Astrocyte of the cerebellum (primary cell): Measurements from ENCODE around the gene BICRAL.

Experiments used
- DNase-seq: peaks from one replicate; pipeline ENCODE4 v3.0.0-alpha.2; 2011; ENCODE audit warnings: low read depth
- H3K4me3 ChIP-seq: 2 replicates; pipeline ENCODE4 v1.5.1; 2011; ENCODE audit warnings: mild to moderate bottlenecking, low read depth, low read length, moderate library complexity
- CTCF ChIP-seq: IDR thresholded peaks from 2 replicates; pipeline ENCODE4 v1.5.1; 2012; ENCODE audit warnings: low read length, low read depth, moderate library complexity, mild to moderate bottlenecking; ENCODE audit errors: missing control alignments
- in situ Hi-C: cut with HindIII; loops from 2 replicates; pipeline ENCODE4 v1.10.0; 2017; ENCODE audit warnings: low sequenced_read_pairs

Gene BICRAL

DNA sequence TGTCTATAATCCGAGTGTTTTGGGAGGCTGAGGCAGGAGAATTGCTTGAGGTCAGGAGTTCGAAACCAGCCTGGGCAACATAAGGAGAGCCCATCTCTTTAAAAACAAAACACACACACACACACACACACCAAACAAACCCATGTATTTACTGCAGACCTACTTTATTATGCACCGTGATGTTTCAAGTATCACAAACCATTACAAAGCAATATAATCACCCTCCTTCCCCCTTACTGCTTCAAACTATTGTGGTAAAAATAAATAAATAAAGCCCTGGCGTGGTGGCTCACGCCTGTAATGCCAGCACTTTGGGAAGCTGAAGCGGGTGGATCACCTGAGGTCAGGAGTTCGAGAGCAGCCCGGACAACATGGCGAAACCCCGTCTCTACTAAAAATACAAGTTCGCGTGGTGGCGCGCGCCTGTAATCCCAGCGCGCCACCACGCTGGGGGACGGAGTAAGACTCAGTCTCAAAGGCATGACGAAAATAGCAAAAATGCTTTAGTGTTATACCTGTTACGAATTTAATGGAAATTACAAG, 37.4 kb upstream of the BICRAL start:
- TF ChIP-seq CTCF, result no peak
- H3K4me3 ChIP-seq, result peak overlapping the region; percentile 98
- in situ Hi-C loops, result no loop called here
- DNase-seq, result no peak

DNA sequence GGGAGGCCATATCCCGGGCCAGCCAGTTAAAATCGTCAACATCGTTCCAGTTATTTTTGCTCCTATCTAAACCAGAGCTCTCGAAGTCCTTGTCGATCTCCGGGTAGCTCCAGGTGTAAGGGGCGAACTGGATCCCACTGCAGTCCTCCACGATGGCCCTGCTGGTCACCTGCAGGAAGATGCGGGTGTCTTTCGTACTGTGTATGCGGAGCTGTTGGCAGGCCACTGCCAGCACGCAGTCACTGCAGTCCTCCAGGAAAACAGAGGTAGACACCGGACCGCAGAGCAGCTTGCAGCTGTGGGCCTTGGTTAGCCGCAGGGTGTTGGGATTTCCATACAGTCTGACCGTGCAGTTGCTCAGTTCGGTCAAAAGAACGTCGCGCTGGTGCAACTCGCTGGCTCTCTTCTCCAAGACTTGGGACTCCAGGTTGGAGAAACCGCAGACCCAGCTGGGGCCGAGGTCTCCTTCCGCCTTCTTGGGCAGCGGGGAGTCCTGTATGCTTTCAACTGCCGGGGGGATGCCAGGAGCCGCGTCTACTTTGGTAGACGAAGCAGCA, 36.7 kb upstream of the BICRAL start:
- H3K4me3 ChIP-seq, result peak overlapping the region; percentile 98
- no peak for DNase-seq
- TF ChIP-seq CTCF, result no peak
- in situ Hi-C loops, result no loop called here

GRCh38 chr6:42745640-42746462, 36.0 kb upstream of the BICRAL start, which contains the start of gene TBCC:
TSS of gene TBCC (minus strand) at chr6:42746103. CDS start at chr6:42746073, 30 bp downstream.
- peak within 1 kb of the TSS; percentile 98 for H3K4me3 ChIP-seq
- TF ChIP-seq CTCF, result no peak
- in situ Hi-C loops, result no loop called here
- DNase-seq, result peak; percentile 97

DNA sequence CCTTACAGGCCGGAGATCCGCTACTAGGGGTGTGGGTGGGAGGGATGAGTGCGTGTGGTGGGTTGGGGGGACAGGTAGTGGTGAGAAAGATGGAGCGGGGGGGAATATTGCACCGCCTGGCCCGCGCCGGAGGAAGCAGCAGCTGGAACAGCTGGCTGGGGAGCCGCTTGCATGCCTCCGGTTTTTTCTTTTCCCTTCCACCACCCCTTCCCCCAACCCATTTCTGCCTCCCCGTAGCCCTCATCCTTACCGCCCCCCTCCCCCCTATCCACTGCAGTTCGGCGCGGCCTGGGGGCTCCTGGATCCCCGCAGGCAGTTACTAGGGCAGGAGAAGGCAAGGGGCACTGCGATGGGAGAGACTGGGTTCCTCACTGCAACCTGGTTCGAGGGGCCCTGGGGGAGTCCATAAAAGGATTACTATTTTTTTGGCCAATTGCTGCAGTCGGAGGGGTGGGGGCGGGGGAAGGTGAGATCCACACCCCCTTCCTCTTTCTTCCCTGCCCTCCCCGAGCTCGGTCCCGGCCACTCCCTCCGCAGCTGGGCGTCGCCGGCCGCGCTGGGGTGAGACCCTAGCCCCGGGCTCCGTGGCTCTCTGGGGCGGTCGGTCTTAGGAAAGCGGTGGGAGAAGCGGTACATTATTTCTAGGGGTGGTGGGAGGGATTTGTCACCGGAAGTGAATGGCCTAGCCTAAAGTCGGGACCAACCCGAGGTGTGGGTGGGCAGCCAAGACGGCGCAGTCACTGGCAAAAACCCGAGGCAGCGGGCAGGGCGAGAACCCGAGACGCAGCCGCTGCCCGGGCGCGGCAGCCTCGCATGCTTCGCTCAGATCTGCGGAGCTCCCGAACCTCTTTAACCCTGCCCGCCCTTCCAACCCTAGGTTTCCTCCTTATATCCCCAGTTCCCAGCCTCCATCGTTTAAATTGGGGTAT, 35.1 kb upstream of the BICRAL start:
- peak overlapping the region; percentile 98 for H3K4me3 ChIP-seq
- peak; percentile 68 for DNase-seq
- TF ChIP-seq CTCF, result no peak
- in situ Hi-C loops, result no loop called here

DNA sequence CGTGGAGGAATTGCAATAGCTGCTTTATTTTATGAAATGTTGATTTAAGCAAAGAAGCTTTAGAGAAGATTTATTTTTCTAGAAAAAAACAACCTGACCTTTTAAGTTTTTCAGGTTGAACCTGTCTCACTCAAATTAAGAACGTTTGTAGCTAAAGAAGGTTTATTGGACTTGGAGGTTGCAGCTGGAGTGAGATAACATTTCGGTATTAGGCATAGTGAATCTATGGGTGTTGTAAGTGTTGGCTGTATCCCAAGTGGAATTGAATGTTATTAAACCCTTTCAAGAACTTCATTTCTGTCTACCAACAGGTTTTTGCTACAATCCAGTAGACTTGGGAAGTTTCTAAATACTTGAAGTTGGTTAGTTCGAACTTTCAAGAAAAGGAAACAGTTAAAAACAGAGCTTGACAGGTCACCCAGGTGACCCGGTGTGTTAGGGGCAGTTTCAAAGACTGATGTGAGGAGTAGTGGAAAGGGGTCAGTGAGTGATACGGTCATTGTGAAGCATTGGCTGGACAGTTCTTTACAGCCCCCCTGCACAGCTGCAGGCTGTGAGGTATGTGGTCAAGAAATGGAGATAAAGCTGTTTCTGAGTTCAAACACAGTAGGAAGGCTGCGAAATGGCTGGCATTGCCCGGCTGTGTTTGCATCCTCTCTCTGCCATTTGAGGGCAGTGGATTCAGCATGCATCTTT, 33.5 kb upstream of the BICRAL start:
- no peak for DNase-seq
- no peak overlapping the region for H3K4me3 ChIP-seq
- no peak for TF ChIP-seq CTCF
- in situ Hi-C loops, result no loop called here
